Nephron progenitor cell (in vitro differentiated cells): ENCODE results near the gene DIP2C.

ENCODE experiments used
- DNase-seq: peaks from one replicate; pipeline ENCODE4 v3.0.0; 2021
- H3K27ac Mint-ChIP-seq: 2 replicates; pipeline ENCODE4 v1.8.0; 2021; ENCODE audit warnings: mild to moderate bottlenecking, moderate library complexity, mixed read lengths
- H3K27me3 Mint-ChIP-seq: 2 replicates; pipeline ENCODE4 v1.8.0; 2021; ENCODE audit warnings: mild to moderate bottlenecking, low read depth, mixed read lengths; ENCODE audit not compliant: poor library complexity
- H3K36me3 Mint-ChIP-seq: 2 replicates; pipeline ENCODE4 v1.8.0; 2021; ENCODE audit warnings: low read depth, mixed read lengths
- H3K4me1 Mint-ChIP-seq: 2 replicates; pipeline ENCODE4 v1.8.0; 2021; ENCODE audit warnings: mixed read lengths
- H3K4me3 Mint-ChIP-seq: 2 replicates; pipeline ENCODE4 v1.8.0; 2021; ENCODE audit warnings: mild to moderate bottlenecking, moderate library complexity, mixed read lengths
- H3K9me3 Mint-ChIP-seq: 2 replicates; pipeline ENCODE4 v1.8.0; 2021; ENCODE audit warnings: mild to moderate bottlenecking, moderate library complexity, mixed read lengths
- CTCF ChIP-seq: fragments of 200-600 bp; sonication (generic); IDR thresholded peaks from 2 replicates; pipeline ENCODE4 v1.5.0; 2021; ENCODE audit warnings: antibody characterized with exemption

The DIP2C gene

DNA sequence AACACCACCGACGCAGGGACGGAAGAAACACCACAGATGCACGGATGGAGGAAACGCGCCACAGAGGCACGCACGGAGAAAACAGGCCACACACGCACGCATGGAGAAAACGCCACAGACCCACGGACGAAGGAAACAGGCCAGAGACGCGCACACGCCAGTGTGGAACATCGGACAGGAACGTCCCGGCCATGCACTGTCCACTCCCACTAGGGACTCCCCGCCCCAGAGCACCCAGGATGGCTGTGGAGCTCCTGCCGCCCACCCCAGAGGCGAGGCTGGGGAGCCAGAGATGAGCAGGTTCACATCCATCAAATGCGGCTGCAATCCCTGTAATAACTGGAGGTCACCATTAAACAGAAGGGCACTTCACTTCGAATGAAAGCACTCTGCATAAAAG is 17.3 kb downstream of the DIP2C start:
- Mint-ChIP-seq H3K27me3 (no peaks in the 10 kb centered on the region), H3K9me3 (peaks cover 25% of the 10 kb centered on the region), H3K4me1 (no peaks in the 10 kb centered on the region), H3K27ac (peak overlapping the region; percentile 28), H3K4me3 (no peak overlapping the region), H3K36me3 (peaks cover 37% of the 10 kb centered on the region)
- DNase-seq = no peak
- TF ChIP-seq CTCF = no peak

- TF ChIP-seq CTCF = no peak
- no peaks in the 10 kb centered on the region for H3K27me3 Mint-ChIP-seq
- no peak for DNase-seq
- H3K4me1 Mint-ChIP-seq = no peaks in the 10 kb centered on the region
- peak overlapping the region; percentile 34 for H3K27ac Mint-ChIP-seq
- H3K4me3 Mint-ChIP-seq = no peak overlapping the region
- peaks cover 22% of the 10 kb centered on the region for H3K9me3 Mint-ChIP-seq
- peaks cover 35% of the 10 kb centered on the region for H3K36me3 Mint-ChIP-seq
Observed at GRCh38 chr10:670990-671389, 18.5 kb downstream of the DIP2C start.

- no peak for TF ChIP-seq CTCF
- Mint-ChIP-seq H3K36me3 (peaks cover 28% of the 10 kb centered on the region), H3K4me3 (no peak overlapping the region), H3K4me1 (peaks cover 8% of the 10 kb centered on the region), H3K27ac (no peak overlapping the region), H3K9me3 (peaks cover 15% of the 10 kb centered on the region), H3K27me3 (no peaks in the 10 kb centered on the region)
- no peak for DNase-seq
Observed at GRCh38 chr10:670038-670437, 19.4 kb downstream of the DIP2C start.

DNA sequence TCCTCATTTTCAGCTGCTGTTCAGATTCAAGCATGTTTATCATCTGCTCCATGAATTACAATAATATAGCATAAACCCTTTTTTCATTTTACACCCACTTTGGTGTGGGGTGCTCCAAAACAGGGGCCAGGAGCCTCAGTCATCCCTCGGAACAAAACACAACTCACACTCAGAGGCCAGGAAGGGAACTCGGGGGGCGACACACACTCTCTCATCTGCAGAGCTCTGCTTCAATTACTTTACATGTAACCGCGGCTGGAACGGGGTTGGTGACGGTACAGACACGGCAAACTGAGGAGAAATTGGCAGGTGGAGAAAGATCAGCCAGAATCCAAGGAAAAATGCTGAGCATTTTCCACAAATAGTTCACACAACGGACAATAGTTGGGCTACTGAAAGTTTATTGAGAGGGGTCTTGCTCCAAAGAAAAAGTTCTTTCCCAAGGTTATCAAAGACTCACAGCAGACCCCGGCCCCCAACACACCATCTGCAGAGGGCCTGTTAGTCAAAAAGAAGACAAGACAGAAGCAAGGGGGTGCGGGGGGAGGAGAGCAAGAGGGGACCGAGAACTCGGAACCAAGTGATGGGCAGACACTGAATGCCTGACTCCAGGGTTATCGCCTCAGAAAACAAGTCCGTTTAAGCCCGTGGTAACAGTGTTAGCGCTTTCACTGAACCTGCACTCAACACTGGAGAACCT is 20.5 kb downstream of the DIP2C start:
- no peak for DNase-seq
- no peaks in the 10 kb centered on the region for H3K27me3 Mint-ChIP-seq
- peaks cover 11% of the 10 kb centered on the region for H3K9me3 Mint-ChIP-seq

DNA sequence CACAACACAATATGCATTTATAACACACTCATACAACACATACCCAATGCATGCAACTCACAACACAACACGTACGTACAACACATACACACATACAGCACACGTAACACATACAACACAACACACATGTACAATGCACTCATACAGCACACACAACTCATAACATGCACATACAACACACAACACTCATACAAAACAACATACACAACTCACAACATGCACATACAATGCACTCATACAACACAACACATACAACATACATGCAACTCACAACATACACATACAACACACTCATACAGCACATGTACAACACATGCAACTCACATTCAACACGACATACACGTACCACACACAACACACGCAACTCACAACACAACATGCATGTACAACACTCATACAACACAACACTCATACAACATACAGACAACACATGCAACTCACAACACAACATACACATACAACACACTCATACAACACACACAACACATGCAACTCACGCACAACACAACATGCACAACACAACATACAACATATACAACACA is 21.8 kb downstream of the DIP2C start:
- TF ChIP-seq CTCF = no peak
- Mint-ChIP-seq H3K36me3 (peaks cover 14% of the 10 kb centered on the region), H3K4me3 (no peak overlapping the region), H3K27ac (no peak overlapping the region), H3K9me3 (peaks cover 11% of the 10 kb centered on the region), H3K27me3 (no peaks in the 10 kb centered on the region), H3K4me1 (peaks cover 18% of the 10 kb centered on the region)
- DNase-seq = no peak

More for the DNA sequence above, 20.5 kb downstream of the DIP2C start:
- Mint-ChIP-seq H3K36me3 (peaks cover 20% of the 10 kb centered on the region), H3K4me3 (no peak overlapping the region), H3K27ac (no peak overlapping the region), H3K4me1 (peaks cover 8% of the 10 kb centered on the region)
- no peak for TF ChIP-seq CTCF

DNA sequence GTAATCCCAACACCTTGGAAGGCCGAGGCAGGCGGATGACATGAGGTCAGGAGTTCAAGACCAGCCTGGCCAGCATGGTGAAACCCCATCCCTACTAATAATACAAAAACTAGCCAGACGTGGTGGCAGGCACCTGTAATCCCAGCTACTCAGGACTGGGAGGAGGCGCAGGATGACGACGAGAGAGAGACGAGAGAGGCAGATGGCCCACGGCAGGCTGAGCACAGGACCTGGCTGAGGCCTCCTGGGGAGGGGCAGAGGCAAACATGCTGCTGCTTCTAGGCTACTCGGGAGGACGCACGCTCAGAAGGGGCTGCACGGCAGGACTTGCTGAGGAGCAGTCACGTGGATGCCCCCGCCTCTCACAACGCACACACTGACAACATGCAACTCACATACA is 22.4 kb downstream of the DIP2C start:
- Mint-ChIP-seq H3K4me1 (peaks cover 24% of the 10 kb centered on the region), H3K36me3 (peaks cover 13% of the 10 kb centered on the region), H3K4me3 (no peak overlapping the region), H3K27ac (no peak overlapping the region), H3K9me3 (peaks cover 10% of the 10 kb centered on the region), H3K27me3 (no peaks in the 10 kb centered on the region)
- no peak for TF ChIP-seq CTCF
- DNase-seq = no peak
